GM18861 (cell line): ENCODE data around the gene ZNF786.
"Not testable (repeated sequence)": the region's sequence is repeated elsewhere in the genome, so short reads cannot be mapped to it uniquely, and the experiment has no call there.

Experiments used
- ATAC-seq: cut with Tn5 transposase; IDR thresholded peaks from one replicate; pipeline ENCODE4 v1.9.1; 2021; ENCODE audit not compliant: unreplicated experiment

Gene ZNF786

DNA sequence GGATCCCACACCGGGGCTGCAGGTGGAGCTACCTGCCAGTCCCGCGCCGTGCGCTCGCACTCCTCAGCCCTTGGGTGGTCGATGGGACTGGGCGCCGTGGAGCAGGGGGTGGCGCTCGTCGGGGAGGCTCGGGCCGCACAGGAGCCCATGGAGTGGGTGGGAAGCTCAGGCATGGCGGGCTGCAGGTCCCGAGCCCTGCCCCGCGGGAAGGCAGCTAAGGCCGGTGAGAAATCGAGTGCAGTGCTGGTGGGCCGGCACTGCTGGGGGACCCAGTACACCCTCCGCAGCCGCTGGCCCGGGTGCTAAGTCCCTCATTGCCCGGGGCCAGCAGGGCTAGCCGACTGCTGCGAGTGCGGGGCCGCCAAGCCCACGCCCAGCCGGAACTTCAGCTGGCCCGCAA, 51.9 kb downstream of the ZNF786 start:
- ATAC-seq, result not testable (repeated sequence)

DNA sequence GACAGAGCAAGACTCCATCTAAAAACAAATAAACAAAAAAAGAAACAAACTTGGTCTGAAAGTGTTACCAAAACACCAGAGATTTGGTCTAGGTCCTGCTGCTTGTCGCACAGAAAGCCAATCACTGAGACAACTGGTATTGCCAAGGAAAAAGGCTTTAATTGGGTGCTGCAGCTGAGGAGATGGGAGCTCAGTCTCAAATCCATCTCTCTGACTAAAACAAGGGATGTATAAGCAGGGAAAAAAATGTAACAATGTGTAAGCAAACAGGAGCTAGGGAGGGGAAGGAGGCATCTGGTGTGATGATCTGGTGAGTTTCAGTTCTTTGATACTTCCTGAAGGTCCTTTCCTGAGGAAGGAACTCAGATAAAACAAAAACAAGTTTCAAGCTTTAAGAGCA, 53.8 kb downstream of the ZNF786 start:
- no peak for ATAC-seq

DNA sequence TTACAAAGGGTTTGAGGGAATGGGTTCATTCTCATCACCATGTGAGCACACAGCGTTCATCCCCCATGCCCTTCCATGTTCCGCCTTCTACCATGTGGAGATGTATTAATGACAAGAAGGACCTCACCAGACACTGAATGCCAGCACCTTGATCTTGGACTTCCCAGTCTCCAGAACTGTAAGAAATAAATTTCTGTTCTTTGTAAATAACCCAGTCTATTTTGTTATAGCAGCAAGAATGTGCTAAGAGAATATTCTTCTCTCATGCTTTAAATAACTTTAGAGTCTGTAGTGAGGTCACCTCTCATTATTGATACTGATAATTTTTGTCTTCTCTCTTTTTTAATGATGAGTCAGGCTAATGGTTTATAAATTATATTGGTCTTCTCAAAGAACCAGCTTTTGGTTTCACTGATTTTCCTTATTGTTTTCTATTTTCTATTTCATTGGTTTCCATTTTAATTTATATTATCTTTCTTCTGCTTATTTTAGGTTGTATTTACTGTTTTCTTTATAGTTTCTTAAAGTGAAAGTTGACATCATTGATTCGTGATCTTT, 59.1 kb downstream of the ZNF786 start:
- no peak for ATAC-seq

DNA sequence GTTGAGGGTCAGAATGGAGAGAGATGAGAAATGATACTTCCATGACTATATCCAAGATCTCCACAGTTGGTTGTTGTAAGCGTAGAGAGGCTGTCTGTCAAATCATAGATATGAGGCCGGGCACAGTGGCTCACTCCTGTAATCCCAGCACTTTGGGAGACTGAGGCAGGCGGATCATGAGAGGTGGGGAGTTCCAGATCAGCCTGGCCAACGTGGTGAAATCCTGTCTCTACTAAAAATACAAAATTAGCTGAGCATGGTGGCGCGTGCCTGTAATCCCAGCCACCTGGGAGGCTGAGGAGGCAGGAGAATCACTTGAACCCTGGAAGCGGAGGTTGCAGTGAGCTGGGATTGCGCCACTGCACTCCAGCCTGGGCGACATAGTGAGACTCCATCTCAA, 60.1 kb downstream of the ZNF786 start:
- not testable (repeated sequence) for ATAC-seq

DNA sequence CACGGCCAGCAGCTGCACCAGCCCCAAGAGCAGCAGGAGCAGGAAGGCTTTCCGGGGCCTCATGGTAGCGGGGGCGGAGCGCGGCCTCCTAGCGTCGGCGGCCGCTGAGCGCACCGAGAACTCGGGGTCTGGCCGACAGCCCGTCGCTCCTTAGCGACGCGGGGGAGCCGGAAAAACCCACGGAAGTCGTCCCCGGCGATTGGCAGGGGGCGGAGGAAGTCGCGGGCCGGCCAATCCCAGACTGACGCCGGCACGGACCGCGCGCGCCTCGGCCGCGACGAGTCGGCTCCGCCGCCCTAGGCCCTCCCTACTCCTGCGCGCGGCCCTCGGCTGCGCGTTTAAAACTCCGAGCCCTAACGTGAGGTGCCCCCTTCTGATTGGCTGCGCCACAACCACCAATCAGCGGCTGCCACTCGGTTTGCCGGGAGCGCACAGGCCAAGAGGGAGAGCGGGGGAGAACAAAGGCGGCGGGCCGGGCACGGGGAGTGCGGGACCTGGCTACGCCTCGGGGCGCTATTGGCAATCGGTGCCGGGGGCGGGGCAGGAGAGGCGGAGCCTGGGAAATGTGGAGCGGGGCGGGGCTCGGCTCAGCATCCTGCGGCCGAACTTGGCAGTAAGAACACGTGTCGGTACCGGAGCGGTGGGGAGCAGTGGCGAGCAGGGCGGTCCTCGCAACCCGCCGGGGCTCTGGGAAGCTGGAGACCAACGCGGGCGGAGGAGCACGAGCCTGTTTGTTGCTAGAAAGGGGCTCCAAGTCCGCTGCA, 62.0 kb downstream of the ZNF786 start, which contains the start of gene PDIA4:
Gene PDIA4, minus strand, starts transcription at position 160 of the 764 bp plus-strand sequence. Its CDS starts 97 bp downstream, at position 63.
- peak; percentile 95 for ATAC-seq

DNA sequence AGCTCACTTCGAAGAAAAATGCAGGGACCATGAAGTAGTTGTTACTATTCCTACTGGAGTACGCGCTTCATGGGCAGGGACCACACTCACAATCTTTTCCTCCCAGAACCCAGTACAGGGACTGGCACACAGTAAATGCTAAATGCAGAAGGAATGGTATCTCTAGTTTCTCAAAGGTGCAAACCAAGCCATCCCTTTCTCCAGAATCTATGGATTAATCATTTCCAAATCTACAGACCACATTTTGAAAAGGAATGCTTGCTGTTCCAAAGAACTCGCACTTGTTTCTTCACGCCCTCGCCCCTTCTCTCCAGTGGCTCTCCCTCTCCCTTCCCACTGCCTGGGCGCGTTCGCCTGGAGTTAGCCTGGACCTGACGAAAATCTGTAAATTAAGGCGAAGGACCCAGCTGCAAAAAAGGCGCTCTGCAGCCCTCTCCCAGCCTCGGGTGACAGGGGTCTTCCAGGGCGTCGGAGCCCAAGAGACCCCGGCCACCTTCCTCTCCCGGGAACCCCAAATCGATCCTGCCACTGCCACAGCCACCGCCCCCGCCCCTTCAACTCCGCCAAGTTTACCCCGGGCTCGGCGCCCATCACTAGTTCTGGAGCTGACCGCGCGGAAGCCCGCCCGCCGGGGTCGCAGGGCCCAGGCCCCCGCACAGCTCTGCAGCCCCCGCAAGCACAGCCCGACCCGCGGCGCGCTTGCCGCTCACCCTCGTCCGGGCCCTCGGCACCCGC, 62.7 kb downstream of the ZNF786 start:
- ATAC-seq, result no peak

DNA sequence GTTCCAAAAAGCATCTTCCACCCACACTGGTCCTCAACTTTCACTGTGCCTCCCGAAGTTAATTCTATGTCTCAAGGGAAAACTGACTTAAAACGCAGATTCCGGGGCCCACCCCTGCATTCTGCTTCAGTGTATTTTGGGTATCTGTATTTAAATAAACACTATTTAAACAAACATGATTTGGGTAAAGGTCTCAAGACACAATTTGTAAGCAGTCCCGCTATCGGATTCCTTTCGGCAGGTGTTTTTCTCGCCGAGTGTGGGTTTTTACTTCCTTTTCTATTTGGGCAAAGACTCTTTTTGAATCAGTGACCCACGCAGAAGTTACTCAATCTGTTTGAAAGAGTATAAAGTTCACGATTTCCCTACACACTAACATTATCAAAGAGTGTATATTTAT, 63.5 kb downstream of the ZNF786 start:
- ATAC-seq, result no peak

DNA sequence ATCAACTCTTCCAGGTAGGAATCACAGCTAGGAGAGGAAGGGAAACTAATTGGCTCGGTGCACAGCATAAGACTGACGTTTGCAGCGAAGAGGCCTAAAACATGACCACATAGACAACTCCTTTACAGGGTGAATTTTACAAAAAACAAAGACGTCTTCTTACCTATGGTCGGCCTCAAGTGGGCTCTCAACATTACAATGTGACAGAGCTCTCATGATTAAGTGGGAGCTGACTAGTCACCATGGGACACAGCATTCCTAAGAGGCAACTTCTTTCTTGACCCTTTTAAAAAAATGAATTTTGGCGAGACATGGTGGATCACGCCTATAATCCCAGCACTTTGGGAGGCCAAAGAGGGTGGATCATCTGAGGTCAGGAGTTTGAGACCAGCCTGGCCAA, 66.9 kb downstream of the ZNF786 start:
- ATAC-seq, result no peak

DNA sequence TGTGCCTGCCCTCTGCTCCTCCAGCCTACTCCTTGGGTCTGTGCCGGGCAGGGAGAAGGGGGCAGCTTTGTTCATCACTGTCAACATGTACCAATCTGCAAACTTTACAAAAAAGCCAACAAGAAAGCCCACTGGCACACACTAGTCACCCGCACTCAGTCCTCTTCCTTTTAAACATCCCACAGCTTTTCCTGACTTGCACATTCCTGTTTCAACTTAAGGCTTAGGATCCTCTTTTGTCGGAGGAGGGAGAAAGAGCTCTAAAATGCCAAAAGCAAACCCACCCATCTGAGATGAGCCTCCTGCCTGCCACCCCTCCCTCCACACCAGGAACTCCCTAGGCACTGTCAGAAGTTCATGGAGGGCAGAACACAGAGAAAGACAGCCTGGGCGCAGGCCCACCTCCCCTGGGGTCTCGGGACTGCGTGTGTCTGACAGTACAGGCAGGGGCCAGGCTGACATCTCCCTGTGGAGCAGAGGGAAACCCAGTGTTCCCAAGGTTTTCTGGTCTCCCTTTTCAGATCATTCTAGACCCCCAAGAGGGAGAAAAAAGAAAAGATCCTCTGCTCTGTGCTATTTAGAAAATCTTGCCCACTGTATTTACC, 67.7 kb downstream of the ZNF786 start:
- ATAC-seq, result no peak

DNA sequence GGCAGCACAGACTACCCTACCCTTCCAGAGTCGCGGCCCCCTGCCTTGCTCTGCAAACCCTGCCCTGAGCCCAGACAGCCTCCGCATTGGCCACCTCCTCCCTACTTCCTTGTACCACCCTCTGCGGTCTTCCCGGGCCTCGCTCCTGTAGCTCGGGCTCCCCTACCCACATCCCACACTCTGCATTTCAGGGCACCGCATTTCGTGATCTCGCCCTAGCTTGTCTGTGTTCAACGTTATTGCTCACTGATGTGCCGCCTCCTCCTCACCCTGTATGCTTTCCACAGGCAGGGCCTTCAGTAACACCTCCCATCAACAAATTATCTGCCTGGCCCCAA, 68.8 kb downstream of the ZNF786 start:
- ATAC-seq, result no peak

DNA sequence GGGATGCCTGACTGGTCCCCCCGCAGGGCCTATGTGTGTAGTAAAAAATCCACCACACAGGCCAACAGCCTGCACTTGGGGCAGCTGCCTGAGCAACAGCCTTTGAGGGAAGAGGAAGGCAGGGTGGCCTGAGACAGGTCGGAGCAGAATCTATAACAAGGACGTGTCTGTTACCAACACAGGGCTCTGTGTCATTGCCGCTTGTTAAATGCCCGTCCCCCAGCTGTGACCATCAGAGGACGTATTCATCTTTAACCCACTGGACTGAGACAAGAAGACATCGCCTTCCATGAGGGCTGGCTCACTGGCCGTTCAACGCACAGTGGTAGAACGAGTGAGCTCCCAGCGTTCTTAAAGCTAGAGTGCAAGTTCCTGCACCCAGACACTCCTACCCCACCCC, 70.0 kb downstream of the ZNF786 start:
- no peak for ATAC-seq
